ENCODE data around the gene LHFPL3.

The LHFPL3 gene

DNA sequence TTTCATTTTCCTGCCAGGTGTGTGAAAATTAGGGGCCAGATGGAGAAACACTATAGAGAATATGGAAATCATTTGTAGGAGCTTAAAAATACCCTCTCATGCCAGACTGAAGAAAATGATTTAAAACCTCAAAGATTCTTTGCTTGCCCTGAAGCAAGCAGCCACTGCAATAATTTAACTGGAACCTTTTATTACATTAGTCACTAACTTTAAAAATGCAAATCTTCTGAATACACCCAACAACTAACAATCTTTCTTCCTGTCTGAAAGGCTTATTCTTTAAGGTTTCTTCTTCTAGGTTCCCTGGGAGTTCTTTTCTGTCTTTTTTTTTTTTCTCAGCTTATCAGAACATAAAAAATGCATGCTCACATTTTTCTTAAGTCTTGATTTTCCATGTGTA, 447.1 kb downstream of the LHFPL3 start:
- Histone ChIP-seq H3K4me2 (ENCODE audit: low read length) (no peak overlapping the region), H3K9me3 (ENCODE audit: control insufficient read depth, insufficient read depth, low read length) (no peaks in the 10 kb centered on the region), H3K79me2 (ENCODE audit: control insufficient read depth, low read length) (no peaks in the 10 kb centered on the region), H3K4me1 (ENCODE audit: control insufficient read depth, low read length) (no peaks in the 10 kb centered on the region), H3K27ac (ENCODE audit: low read depth, low read length) (no peak overlapping the region), H3K4me3 (ENCODE audit: low read length) (no peak overlapping the region), H3K9me2 (replicated peaks; ENCODE audit: control insufficient read depth, low read length) (no peaks in the 10 kb centered on the region), H4K20me1 (ENCODE audit: control insufficient read depth, insufficient read depth, low read depth, low read length) (no peaks in the 10 kb centered on the region), H3K36me3 (ENCODE audit: control insufficient read depth, low read length) (no peaks in the 10 kb centered on the region), H3F3A (ENCODE audit: control insufficient read depth, insufficient read depth) (no peaks in the 10 kb centered on the region), H3K27me3 (ENCODE audit: control insufficient read depth, low read length) (no peaks in the 10 kb centered on the region)
- TF ChIP-seq EZH2phosphoT487 (IDR thresholded peaks at IDR 0.05; ENCODE audit: borderline replicate concordance, low read length) (no peak), CTCF (IDR thresholded peaks at IDR 0.05; ENCODE audit: low read depth, low read length, poor library complexity, severe bottlenecking) (no peak)

GRCh38 chr7:104777301-104777800, 448.9 kb downstream of the LHFPL3 start:
- Histone ChIP-seq H3K4me3 (ENCODE audit: low read length) (no peak overlapping the region), H3K9me3 (ENCODE audit: control insufficient read depth, insufficient read depth, low read length) (no peaks in the 10 kb centered on the region), H3K4me1 (ENCODE audit: control insufficient read depth, low read length) (no peaks in the 10 kb centered on the region), H3K79me2 (ENCODE audit: control insufficient read depth, low read length) (no peaks in the 10 kb centered on the region), H4K20me1 (ENCODE audit: control insufficient read depth, insufficient read depth, low read depth, low read length) (no peaks in the 10 kb centered on the region), H3F3A (ENCODE audit: control insufficient read depth, insufficient read depth) (no peaks in the 10 kb centered on the region), H3K36me3 (ENCODE audit: control insufficient read depth, low read length) (no peaks in the 10 kb centered on the region), H3K9me2 (replicated peaks; ENCODE audit: control insufficient read depth, low read length) (no peaks in the 10 kb centered on the region), H3K27me3 (ENCODE audit: control insufficient read depth, low read length) (no peaks in the 10 kb centered on the region), H3K4me2 (ENCODE audit: low read length) (no peak overlapping the region), H3K27ac (ENCODE audit: low read depth, low read length) (no peak overlapping the region)
- no peak for TF ChIP-seq CTCF (IDR thresholded peaks at IDR 0.05; ENCODE audit: low read depth, low read length, poor library complexity, severe bottlenecking)
- TF ChIP-seq EZH2phosphoT487 (IDR thresholded peaks at IDR 0.05; ENCODE audit: borderline replicate concordance, low read length): no peak

DNA sequence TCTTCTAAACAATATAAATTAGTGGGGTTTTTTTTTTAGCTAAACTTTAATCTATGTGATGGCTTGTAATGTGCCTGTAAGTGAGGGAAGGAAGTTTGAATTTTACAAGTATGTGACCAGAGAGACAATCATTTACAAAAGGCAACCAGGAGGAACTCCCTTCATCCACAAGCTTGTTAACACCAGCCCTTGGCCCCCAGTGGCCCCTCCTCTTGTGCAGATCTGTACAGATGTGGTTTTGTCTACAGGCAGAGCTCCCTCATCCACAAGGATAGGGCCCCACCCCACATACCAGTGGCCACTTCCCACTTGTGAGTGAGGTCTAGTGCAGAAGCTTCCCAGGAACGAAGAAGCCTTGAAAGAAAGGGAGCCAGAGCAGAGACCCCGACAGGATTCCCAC, 451.5 kb downstream of the LHFPL3 start:
- H3K9me3 ChIP-seq (ENCODE audit: control insufficient read depth, insufficient read depth, low read length): no peaks in the 10 kb centered on the region
- no peaks in the 10 kb centered on the region for H3K36me3 ChIP-seq (ENCODE audit: control insufficient read depth, low read length)
- H3K27ac ChIP-seq (ENCODE audit: low read depth, low read length): no peak overlapping the region
- H3K9me2 ChIP-seq (replicated peaks; ENCODE audit: control insufficient read depth, low read length): no peaks in the 10 kb centered on the region
- no peaks in the 10 kb centered on the region for H3K79me2 ChIP-seq (ENCODE audit: control insufficient read depth, low read length)
- TF ChIP-seq EZH2phosphoT487 (IDR thresholded peaks at IDR 0.05; ENCODE audit: borderline replicate concordance, low read length): no peak
- TF ChIP-seq CTCF (IDR thresholded peaks at IDR 0.05; ENCODE audit: low read depth, low read length, poor library complexity, severe bottlenecking): no peak
- no peak overlapping the region for H3K4me2 ChIP-seq (ENCODE audit: low read length)
- H3K4me3 ChIP-seq (ENCODE audit: low read length): no peak overlapping the region
- no peaks in the 10 kb centered on the region for H3K4me1 ChIP-seq (ENCODE audit: control insufficient read depth, low read length)
- H3F3A ChIP-seq (ENCODE audit: control insufficient read depth, insufficient read depth): no peaks in the 10 kb centered on the region
- H4K20me1 ChIP-seq (ENCODE audit: control insufficient read depth, insufficient read depth, low read depth, low read length): no peaks in the 10 kb centered on the region
- no peaks in the 10 kb centered on the region for H3K27me3 ChIP-seq (ENCODE audit: control insufficient read depth, low read length)
